Lung (tissue), 12 donors: ENCODE data around the gene BAHD1. TPM values are rescaled to one million over a fixed set of nuclear protein-coding genes. Genes with fewer than 3 reads are reported as not detected.

Experiments used
- ATAC-seq: fragments of 200-7000 bp; cut with Tn5 transposase; one replicate; pipeline ENCODE4 v1.9.1; 2020; ENCODE audit warnings: moderate number of reproducible peaks; ENCODE audit not compliant: insufficient read depth, low FRiP score
- DNase-seq, 3 donors: peaks; one replicate each; pipeline ENCODE4 v3.0.0-alpha.2; 2013 to 2017
- H3K27ac ChIP-seq, 2 donors: one replicate each; pipeline ENCODE4 v1.5.1; 2013; ENCODE audit warnings: mild to moderate bottlenecking in 2 of 2, moderate library complexity in 2 of 2, control low read depth in 1 of 2, inconsistent platforms in 1 of 2, low read depth in 1 of 2, low read length in 1 of 2
- H3K27me3 ChIP-seq, 3 donors: one replicate each; pipeline ENCODE4 v1.5.1; 2013; ENCODE audit warnings: low read length in 2 of 3; ENCODE audit not compliant: control insufficient read depth in 3 of 3, insufficient read depth in 3 of 3
- H3K36me3 ChIP-seq, 4 donors: one replicate each; pipeline ENCODE4 v1.5.1; 2013; ENCODE audit warnings: low read length in 4 of 4, mild to moderate bottlenecking in 1 of 4, moderate library complexity in 1 of 4; ENCODE audit not compliant: control insufficient read depth in 4 of 4, insufficient read depth in 4 of 4
- H3K4me1 ChIP-seq, 5 donors: one replicate each; pipeline ENCODE4 v1.5.1; 2013; ENCODE audit warnings: low read length in 5 of 5, mild to moderate bottlenecking in 2 of 5, moderate library complexity in 1 of 5; ENCODE audit not compliant: control insufficient read depth in 5 of 5, insufficient read depth in 5 of 5
- H3K4me3 ChIP-seq: one replicate; pipeline ENCODE4 v1.5.1; 2013; ENCODE audit warnings: mild to moderate bottlenecking, control low read depth, moderate library complexity
- H3K9ac ChIP-seq, 2 donors: one replicate each; pipeline ENCODE4 v1.5.1; 2013; ENCODE audit warnings: low read length in 2 of 2, control low read depth in 1 of 2; ENCODE audit not compliant: insufficient read depth in 1 of 2
- H3K9me3 ChIP-seq, 4 donors: one replicate each; pipeline ENCODE4 v1.5.1; 2013; ENCODE audit warnings: low read length in 3 of 4, mild to moderate bottlenecking in 1 of 4, moderate library complexity in 1 of 4; ENCODE audit not compliant: control insufficient read depth in 4 of 4, insufficient read depth in 3 of 4
- WGBS, 2 donors: extraction: QIAGEN DNeasy Blood & Tissue Kit; methylation state at CpG; one replicate each; pipeline ENCODE4 v1.1.7; 2013; 5-methylcytosine and 5-hydroxymethylcytosine counted together
- polyA plus RNA-seq, 2 donors: library from polyadenylated mRNA; stranded (reverse); fragments of 200-250 nt; gene quantifications; one replicate each; pipeline ENCODE4 v1.2.1, GENCODE V29; 2013
- total RNA-seq, 2 donors: library from RNA; depleted of rRNA in 1 of 2; stranded (reverse); fragments of >200 nt in 1 of 2; gene quantifications; one replicate each; pipeline ENCODE4 v1.2.1, GENCODE V29; 2014 to 2021
- TF ChIP-seq, protein P1 (sequence below): IDR thresholded peaks from 2 replicates; pipeline ENCODE4 v1.5.1; 2012; ENCODE audit warnings: mild to moderate bottlenecking; ENCODE audit errors: control extremely low read depth, extremely low read depth
- donor health status: control.
- donor health status: control.
- donor health status: Bipolar disorder and iron deficiency.
- donor health status: healthy.
- donor health status: DM: yes; HTN: yes; CAD: no.

Gene BAHD1
- total and polyA plus RNA-seq, 4 donors, result 11.3 to 28.1 (median 13.7) TPM

DNA sequence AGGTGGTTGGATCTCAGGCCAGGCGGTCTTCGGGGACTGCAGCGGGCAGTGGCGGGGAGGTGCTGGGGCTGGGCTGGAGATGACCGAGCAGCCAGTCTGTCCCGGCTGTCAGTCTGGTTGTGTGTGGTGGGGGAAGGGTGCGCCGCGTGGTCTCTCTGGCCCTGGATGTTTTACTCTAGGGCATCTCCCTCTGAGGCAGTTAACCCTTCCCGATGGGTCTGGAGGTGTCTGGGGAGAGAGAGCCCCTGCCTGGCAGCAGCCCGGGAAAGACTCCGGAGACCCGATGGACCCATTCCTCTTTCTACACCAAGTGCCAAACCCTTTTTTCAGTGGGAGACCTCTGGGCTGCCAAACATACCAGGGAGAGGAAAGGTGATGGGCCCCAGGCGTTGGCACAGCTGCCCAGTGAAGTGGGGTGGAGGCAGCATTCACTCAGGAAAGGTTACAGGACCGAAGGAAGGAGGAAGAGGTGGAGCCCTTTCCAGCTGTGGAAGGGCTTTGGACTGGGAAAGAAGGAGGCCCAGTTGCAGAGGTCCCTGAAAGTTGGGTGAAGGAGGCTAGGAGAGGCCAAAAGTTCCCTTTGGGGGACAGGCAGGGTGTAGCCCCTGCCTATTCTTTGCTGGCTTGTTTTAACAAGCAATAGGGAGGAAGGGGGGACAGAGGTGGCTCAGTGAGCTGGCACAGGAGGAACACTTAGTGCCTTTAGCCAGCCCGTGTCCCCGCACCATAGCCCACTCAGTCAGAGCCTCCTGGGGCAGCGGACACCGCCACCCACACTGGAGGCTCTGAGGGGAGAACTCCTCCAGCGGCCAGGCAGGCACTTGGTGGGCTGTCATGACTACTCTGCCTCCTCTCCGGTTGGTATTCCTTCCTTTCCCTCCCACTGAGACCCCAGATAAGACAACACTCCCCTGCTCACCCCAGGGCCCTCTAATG is 2.7 kb upstream of the BAHD1 start:
- no peaks in the 10 kb centered on the region for H3K9me3 ChIP-seq
- H3K4me1 ChIP-seq, result peaks cover 0 to 55% (median 21%) of the 10 kb centered on the region in 5 donors

DNA sequence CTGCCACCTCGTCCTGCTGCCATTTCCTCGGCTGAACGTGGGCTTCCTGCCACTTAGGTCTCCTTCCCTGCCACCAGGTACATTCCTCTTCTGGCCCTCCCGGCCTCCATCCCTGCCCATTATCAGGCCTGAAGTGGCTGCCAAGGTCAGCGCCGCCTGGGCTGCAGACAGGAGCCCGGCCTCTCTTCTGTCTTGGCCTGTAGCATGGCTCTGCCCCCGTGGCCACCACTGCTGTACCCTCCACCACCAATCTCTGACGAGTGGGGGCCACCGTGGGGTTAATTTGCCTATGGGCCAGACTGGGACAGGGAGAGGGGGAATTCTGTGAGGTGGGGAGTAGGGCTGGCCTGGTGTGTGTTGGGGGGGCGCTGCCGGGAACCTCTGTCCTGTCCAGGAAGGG is 2.0 kb upstream of the BAHD1 start:
- Histone ChIP-seq H3K27ac (no peak overlapping the region), H3K4me3 (no peak overlapping the region), H3K27me3 (peaks cover 0 to 42% (median 23%) of the 10 kb centered on the region in 3 donors), H3K9ac (no peak overlapping the region), H3K4me1 (peaks cover 2 to 59% (median 24%) of the 10 kb centered on the region in 5 donors), H3K9me3 (no peaks in the 10 kb centered on the region), H3K36me3 (no peaks in the 10 kb centered on the region)
- no peak for DNase-seq
- TF ChIP-seq, protein P1, sequence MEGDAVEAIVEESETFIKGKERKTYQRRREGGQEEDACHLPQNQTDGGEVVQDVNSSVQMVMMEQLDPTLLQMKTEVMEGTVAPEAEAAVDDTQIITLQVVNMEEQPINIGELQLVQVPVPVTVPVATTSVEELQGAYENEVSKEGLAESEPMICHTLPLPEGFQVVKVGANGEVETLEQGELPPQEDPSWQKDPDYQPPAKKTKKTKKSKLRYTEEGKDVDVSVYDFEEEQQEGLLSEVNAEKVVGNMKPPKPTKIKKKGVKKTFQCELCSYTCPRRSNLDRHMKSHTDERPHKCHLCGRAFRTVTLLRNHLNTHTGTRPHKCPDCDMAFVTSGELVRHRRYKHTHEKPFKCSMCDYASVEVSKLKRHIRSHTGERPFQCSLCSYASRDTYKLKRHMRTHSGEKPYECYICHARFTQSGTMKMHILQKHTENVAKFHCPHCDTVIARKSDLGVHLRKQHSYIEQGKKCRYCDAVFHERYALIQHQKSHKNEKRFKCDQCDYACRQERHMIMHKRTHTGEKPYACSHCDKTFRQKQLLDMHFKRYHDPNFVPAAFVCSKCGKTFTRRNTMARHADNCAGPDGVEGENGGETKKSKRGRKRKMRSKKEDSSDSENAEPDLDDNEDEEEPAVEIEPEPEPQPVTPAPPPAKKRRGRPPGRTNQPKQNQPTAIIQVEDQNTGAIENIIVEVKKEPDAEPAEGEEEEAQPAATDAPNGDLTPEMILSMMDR, result no peak
- no peak for ATAC-seq
- WGBS, 2 donors, result 58 to 67% methylated on average over 12 of the region's 12 CpGs

More for the DNA sequence above, 2.7 kb upstream of the BAHD1 start:
- H3K9ac ChIP-seq, result no peak overlapping the region
- no peak overlapping the region for H3K4me3 ChIP-seq
- no peak for ATAC-seq
- H3K27me3 ChIP-seq, result peaks cover 0 to 43% (median 23%) of the 10 kb centered on the region in 3 donors
- TF ChIP-seq, protein P1, result no peak
- H3K36me3 ChIP-seq, result no peaks in the 10 kb centered on the region
- 63 to 69% methylated on average over 21 of the region's 21 CpGs for WGBS, 2 donors
- DNase-seq, result no peak
- H3K27ac ChIP-seq, result no peak overlapping the region

DNA sequence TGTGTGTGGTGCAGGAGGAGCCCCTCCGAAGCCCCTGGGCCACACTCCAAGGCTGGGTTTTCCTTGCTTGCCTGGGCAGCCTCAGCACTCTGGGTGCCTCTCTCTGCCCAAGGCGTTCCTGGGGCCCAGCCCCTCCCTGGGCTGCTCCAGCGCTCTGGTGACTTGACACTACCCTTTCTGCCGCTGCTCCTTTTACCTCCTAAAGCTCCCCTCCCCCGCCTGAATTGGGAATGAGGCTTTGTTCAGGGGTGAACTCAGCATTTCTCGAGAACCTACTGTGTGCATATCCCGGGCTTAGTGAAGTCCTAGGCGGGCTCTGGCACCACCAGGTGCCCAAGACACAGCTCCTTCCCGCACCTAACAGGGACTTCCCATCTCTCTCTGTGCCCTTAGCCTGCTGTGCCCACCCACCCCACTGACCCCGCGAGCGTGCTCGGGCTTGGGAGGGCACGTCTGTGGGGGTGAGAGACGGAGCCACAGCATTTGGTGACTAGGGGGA is 1.2 kb upstream of the BAHD1 start:
- no peak overlapping the region for H3K9ac ChIP-seq
- TF ChIP-seq, protein P1, result no peak
- no peak for ATAC-seq
- peaks cover 2 to 61% (median 26%) of the 10 kb centered on the region in 5 donors for H3K4me1 ChIP-seq
- peaks cover 0 to 38% (median 23%) of the 10 kb centered on the region in 3 donors for H3K27me3 ChIP-seq
- no peak overlapping the region for H3K27ac ChIP-seq
- no peak overlapping the region for H3K4me3 ChIP-seq
- no peaks in the 10 kb centered on the region for H3K9me3 ChIP-seq
- no peaks in the 10 kb centered on the region for H3K36me3 ChIP-seq
- DNase-seq, result peak in 1 of 3 donors; percentile 24
- 13 to 15% methylated on average over 15 of the region's 15 CpGs for WGBS, 2 donors
